Activated CD8-positive, alpha-beta memory T cell treated with anti-CD3 and anti-CD28 coated beads, Interleukin-2, amount 10 ng/mL, durations not matched to agents 7 days and 5 days (primary cell): ENCODE results near the gene EPAS1. TPM values are rescaled to one million over a fixed set of nuclear protein-coding genes. Genes with fewer than 3 reads are reported as not detected.

ENCODE experiments used
- ATAC-seq: fragments of 150-1000 bp; cut with Tn5 transposase; one replicate; pipeline ENCODE4 v1.10.0; 2021; ENCODE audit warnings: moderate library complexity
- CTCF ChIA-PET: fragments of 350-600 bp; sonication (Branson Sonifier 250); formaldehyde crosslinking; loops from one replicate; lab custom pipeline; 2021; ENCODE audit warnings: antibody characterized with exemption; lab: Charles Lee
- DNase-seq: peaks from one replicate; pipeline ENCODE4 v3.0.0-alpha.2; 2020
- H3K27ac Mint-ChIP-seq: one replicate; pipeline ENCODE4 v1.8.0; 2021; ENCODE audit warnings: mild to moderate bottlenecking, mixed read lengths
- H3K27me3 Mint-ChIP-seq: one replicate; pipeline ENCODE4 v1.8.0; 2021; ENCODE audit warnings: mixed read lengths
- H3K36me3 Mint-ChIP-seq: one replicate; pipeline ENCODE4 v1.8.0; 2021; ENCODE audit warnings: mild to moderate bottlenecking, mixed read lengths
- H3K4me1 Mint-ChIP-seq: one replicate; pipeline ENCODE4 v1.8.0; 2021; ENCODE audit warnings: mixed read lengths
- H3K4me3 Mint-ChIP-seq: one replicate; pipeline ENCODE4 v1.8.0; 2021; ENCODE audit warnings: mild to moderate bottlenecking, moderate library complexity, mixed read lengths
- H3K9me3 Mint-ChIP-seq: one replicate; pipeline ENCODE4 v1.8.0; 2022; ENCODE audit warnings: low read depth, mixed read lengths
- total RNA-seq, 2 experiments: library from RNA; stranded (reverse); gene quantifications; one replicate each; pipeline ENCODE4 v1.2.3, GENCODE V29; 2021

The EPAS1 gene
- total RNA-seq, 2 experiments from 2014 or later: 15.6 to 42.5 TPM

GRCh38 chr2:46308629-46309028 is 11.4 kb downstream of the EPAS1 start:
- DNase-seq: no peak
- Mint-ChIP-seq H3K9me3 (no peaks in the 10 kb centered on the region), H3K36me3 (peaks cover 7% of the 10 kb centered on the region), H3K4me3 (no peak overlapping the region), H3K4me1 (peaks cover 27% of the 10 kb centered on the region), H3K27ac (no peak overlapping the region), H3K27me3 (peaks cover 20% of the 10 kb centered on the region)
- ATAC-seq: no peak
- CTCF ChIA-PET: interaction anchor here (1.2 kb wide), 1 partner anchor 11 kb away, joined by 4 read pairs; the partner anchor contains the start of gene EPAS1

GRCh38 chr2:46309052-46309953 is 12.1 kb downstream of the EPAS1 start:
- H3K4me3 Mint-ChIP-seq: no peak overlapping the region
- peaks cover 14% of the 10 kb centered on the region for H3K27me3 Mint-ChIP-seq
- H3K36me3 Mint-ChIP-seq: peaks cover 7% of the 10 kb centered on the region
- CTCF ChIA-PET: interaction anchor here (1.2 to 1.3 kb wide), 2 partner anchors 12 to 246 kb away, joined by 4 read pairs; partner anchors contain the start of gene EPAS1
- H3K9me3 Mint-ChIP-seq: no peaks in the 10 kb centered on the region
- DNase-seq: no peak
- H3K27ac Mint-ChIP-seq: no peak overlapping the region
- no peak for ATAC-seq
- H3K4me1 Mint-ChIP-seq: peaks cover 20% of the 10 kb centered on the region

- Mint-ChIP-seq H3K4me1 (peaks cover 20% of the 10 kb centered on the region), H3K27ac (no peak overlapping the region), H3K36me3 (peaks cover 4% of the 10 kb centered on the region), H3K27me3 (peaks cover 12% of the 10 kb centered on the region), H3K9me3 (no peaks in the 10 kb centered on the region), H3K4me3 (no peak overlapping the region)
- CTCF ChIA-PET: interaction anchor here (0.6 to 1.3 kb wide), 2 partner anchors 99 to 248 kb away, joined by 4 read pairs; no protein-coding TSS in a partner anchor
- DNase-seq: no peak
- no peak for ATAC-seq
Measured at GRCh38 chr2:46310446-46310845, 13.2 kb downstream of the EPAS1 start.

- H3K4me1 Mint-ChIP-seq: peaks cover 18% of the 10 kb centered on the region
- ATAC-seq (no peak), DNase-seq (no peak)
- H3K27me3 Mint-ChIP-seq: peaks cover 12% of the 10 kb centered on the region
- CTCF ChIA-PET: no interaction called here
- no peaks in the 10 kb centered on the region for H3K9me3 Mint-ChIP-seq
- H3K27ac Mint-ChIP-seq: no peak overlapping the region
- peaks cover 5% of the 10 kb centered on the region for H3K36me3 Mint-ChIP-seq
- H3K4me3 Mint-ChIP-seq: no peak overlapping the region
Measured at GRCh38 chr2:46311651-46312223, 14.5 kb downstream of the EPAS1 start.

GRCh38 chr2:46313063-46313462 is 15.9 kb downstream of the EPAS1 start:
- Mint-ChIP-seq H3K27ac (no peak overlapping the region), H3K36me3 (peaks cover 5% of the 10 kb centered on the region), H3K4me3 (no peak overlapping the region), H3K27me3 (peaks cover 6% of the 10 kb centered on the region), H3K9me3 (no peaks in the 10 kb centered on the region), H3K4me1 (peaks cover 25% of the 10 kb centered on the region)
- ATAC-seq: no peak
- DNase-seq: no peak
- CTCF ChIA-PET: no interaction called here

- Mint-ChIP-seq H3K4me1 (peaks cover 26% of the 10 kb centered on the region), H3K27me3 (peaks cover 3% of the 10 kb centered on the region), H3K36me3 (peaks cover 5% of the 10 kb centered on the region), H3K9me3 (no peaks in the 10 kb centered on the region), H3K4me3 (no peak overlapping the region), H3K27ac (no peak overlapping the region)
- DNase-seq (no peak), ATAC-seq (no peak)
- CTCF ChIA-PET: no interaction called here
Measured at GRCh38 chr2:46314065-46314835, 17.0 kb downstream of the EPAS1 start.

GRCh38 chr2:46315103-46315890 is 18.1 kb downstream of the EPAS1 start:
- Mint-ChIP-seq H3K4me1 (peaks cover 26% of the 10 kb centered on the region), H3K27me3 (peaks cover 6% of the 10 kb centered on the region), H3K9me3 (no peaks in the 10 kb centered on the region), H3K36me3 (peaks cover 2% of the 10 kb centered on the region), H3K4me3 (no peak overlapping the region), H3K27ac (no peak overlapping the region)
- DNase-seq (no peak), ATAC-seq (peak; percentile 49)
- CTCF ChIA-PET: no interaction called here

- DNase-seq (no peak), ATAC-seq (no peak)
- Mint-ChIP-seq H3K27me3 (peaks cover 8% of the 10 kb centered on the region), H3K4me3 (no peak overlapping the region), H3K36me3 (peaks cover 2% of the 10 kb centered on the region), H3K27ac (no peak overlapping the region), H3K9me3 (no peaks in the 10 kb centered on the region), H3K4me1 (peaks cover 29% of the 10 kb centered on the region)
- CTCF ChIA-PET: interaction anchor here (1.8 kb wide), 1 partner anchor 13 kb away, joined by 8 read pairs; no protein-coding TSS in a partner anchor
Measured at GRCh38 chr2:46317094-46317486, 19.9 kb downstream of the EPAS1 start.

- CTCF ChIA-PET: interaction anchor here (1.3 to 1.8 kb wide), 2 partner anchors 8 to 14 kb away, joined by 5 to 8 read pairs; no protein-coding TSS in a partner anchor
- H3K4me3 Mint-ChIP-seq: no peak overlapping the region
- peaks cover 29% of the 10 kb centered on the region for H3K4me1 Mint-ChIP-seq
- no peaks in the 10 kb centered on the region for H3K9me3 Mint-ChIP-seq
- peaks cover 2% of the 10 kb centered on the region for H3K36me3 Mint-ChIP-seq
- H3K27me3 Mint-ChIP-seq: peaks cover 8% of the 10 kb centered on the region
- no peak for ATAC-seq
- H3K27ac Mint-ChIP-seq: no peak overlapping the region
- DNase-seq: no peak
Measured at GRCh38 chr2:46318579-46319460, 21.6 kb downstream of the EPAS1 start.

GRCh38 chr2:46319711-46320110 is 22.5 kb downstream of the EPAS1 start:
- Mint-ChIP-seq H3K4me1 (peaks cover 26% of the 10 kb centered on the region), H3K36me3 (peaks cover 2% of the 10 kb centered on the region), H3K9me3 (no peaks in the 10 kb centered on the region), H3K27me3 (peaks cover 8% of the 10 kb centered on the region), H3K27ac (no peak overlapping the region), H3K4me3 (no peak overlapping the region)
- CTCF ChIA-PET: no interaction called here
- DNase-seq (no peak), ATAC-seq (no peak)

- Mint-ChIP-seq H3K9me3 (no peaks in the 10 kb centered on the region), H3K36me3 (peaks cover 1% of the 10 kb centered on the region), H3K4me3 (no peak overlapping the region), H3K27ac (no peak overlapping the region), H3K4me1 (peaks cover 22% of the 10 kb centered on the region), H3K27me3 (peaks cover 8% of the 10 kb centered on the region)
- CTCF ChIA-PET: no interaction called here
- no peak for ATAC-seq
- no peak for DNase-seq
Measured at GRCh38 chr2:46320141-46320567, 22.9 kb downstream of the EPAS1 start.

GRCh38 chr2:46323730-46324129 is 26.5 kb downstream of the EPAS1 start:
- DNase-seq (no peak), ATAC-seq (no peak)
- no peak overlapping the region for H3K4me3 Mint-ChIP-seq
- no peak overlapping the region for H3K27ac Mint-ChIP-seq
- H3K27me3 Mint-ChIP-seq: peaks cover 8% of the 10 kb centered on the region
- H3K4me1 Mint-ChIP-seq: peaks cover 15% of the 10 kb centered on the region
- no peaks in the 10 kb centered on the region for H3K36me3 Mint-ChIP-seq
- CTCF ChIA-PET: interaction anchor here (1.5 kb wide), 1 partner anchor 261 kb away, joined by 4 read pairs; no protein-coding TSS in a partner anchor
- no peaks in the 10 kb centered on the region for H3K9me3 Mint-ChIP-seq
